Smooth muscle cell (in vitro differentiated cells): ENCODE results near the gene WWC2. TPM values are rescaled to one million over a fixed set of nuclear protein-coding genes. Genes with fewer than 3 reads are reported as not detected.

Experiments
- DNase-seq: peaks from one replicate; lab custom pipeline; 2025; ENCODE audit not compliant: unreplicated experiment; lab: John Stamatoyannopoulos, UW
- H2AFZ ChIP-seq: fragments of 200-600 bp; sonication (generic); 2 replicates; pipeline ENCODE4 v1.6.0; 2016; ENCODE audit warnings: antibody characterized with exemption, low read depth, mild to moderate bottlenecking
- H3F3A ChIP-seq: fragments of 200-600 bp; sonication (generic); 2 replicates; pipeline ENCODE4 v1.6.0; 2017; ENCODE audit warnings: antibody characterized with exemption, low read depth
- H3K27ac ChIP-seq: fragments of 200-600 bp; sonication (generic); 2 replicates; pipeline ENCODE4 v1.5.1; 2016; ENCODE audit warnings: low read depth, mild to moderate bottlenecking
- H3K27me3 ChIP-seq: fragments of 200-600 bp; sonication (generic); 2 replicates; pipeline ENCODE4 v1.6.1; 2016; ENCODE audit warnings: low read depth, mild to moderate bottlenecking
- H3K36me3 ChIP-seq: fragments of 200-600 bp; sonication (generic); 2 replicates; pipeline ENCODE4 v1.5.1; 2016; ENCODE audit warnings: low read depth
- H3K4me1 ChIP-seq: fragments of 200-600 bp; sonication (generic); 2 replicates; pipeline ENCODE4 v1.5.1; 2016; ENCODE audit warnings: low read depth
- H3K4me2 ChIP-seq: fragments of 200-600 bp; sonication (generic); 2 replicates; pipeline ENCODE4 v1.6.0; 2016; ENCODE audit warnings: mild to moderate bottlenecking
- H3K4me3 ChIP-seq: fragments of 200-600 bp; sonication (generic); 2 replicates; pipeline ENCODE4 v1.5.1; 2016; ENCODE audit warnings: mild to moderate bottlenecking
- H3K79me2 ChIP-seq: fragments of 200-600 bp; sonication (generic); 2 replicates; pipeline ENCODE4 v1.6.0; 2016; ENCODE audit warnings: low read depth, mild to moderate bottlenecking
- H3K9ac ChIP-seq: fragments of 200-600 bp; sonication (generic); 2 replicates; pipeline ENCODE4 v1.6.0; 2016; ENCODE audit warnings: low read depth
- H3K9me3 ChIP-seq: fragments of 200-600 bp; sonication (generic); replicated peaks from 2 replicates; pipeline ENCODE4 v1.5.1; 2016; ENCODE audit warnings: low read depth
- H4K20me1 ChIP-seq: fragments of 200-600 bp; sonication (generic); 2 replicates; pipeline ENCODE4 v1.6.0; 2016; ENCODE audit warnings: low read depth
- WGBS: methylation state at CpG from one replicate; pipeline ENCODE4 v1.1.7; 2016; ENCODE audit warnings: low lambda C conversion rate; 5-methylcytosine and 5-hydroxymethylcytosine counted together
- polyA plus RNA-seq: library from polyadenylated mRNA; unstranded; fragments of >200 nt; fragmentation: Nextera tagmentation; extraction: Ambion mirVana; gene quantifications from 2 replicates; pipeline ENCODE4 v1.2.1, GENCODE V29; 2016
- total RNA-seq: library from RNA; depleted of rRNA; stranded (reverse); fragments of >200 nt; gene quantifications from 2 replicates; pipeline ENCODE4 v1.2.3, GENCODE V29; 2014
- TF ChIP-seq, protein P1 (sequence below): fragments of 200-600 bp; sonication (generic); IDR thresholded peaks from 2 replicates; pipeline ENCODE4 v1.5.1; 2017; ENCODE audit warnings: borderline replicate concordance, mild to moderate bottlenecking, antibody characterized with exemption; ENCODE audit not compliant: insufficient read depth, poor library complexity, severe bottlenecking

Gene WWC2
- total and polyA plus RNA-seq, 2 experiments from 2014 or later, result 11.2 to 13.5 TPM

DNA sequence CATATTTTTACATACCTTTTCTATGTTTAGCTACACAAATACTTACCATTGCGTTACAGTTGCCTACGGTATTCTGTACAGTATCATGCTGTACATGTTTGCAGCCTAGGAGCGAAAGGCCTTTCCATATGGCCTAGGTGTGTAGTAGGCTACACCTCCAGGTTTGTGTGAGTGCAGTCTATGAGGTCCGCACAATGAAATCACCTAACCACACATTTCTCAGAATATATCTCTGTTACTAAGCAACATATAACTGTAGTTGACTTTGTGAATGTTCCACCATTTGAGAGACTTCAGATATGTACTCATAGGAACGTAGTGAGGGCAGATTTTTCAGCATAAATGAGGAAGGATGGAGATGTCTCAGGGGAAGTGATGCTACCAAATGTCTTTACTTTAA is 62.6 kb downstream of the WWC2 start:
- no peak for DNase-seq
- Histone ChIP-seq H3K9ac (no peak overlapping the region), H3K27ac (no peak overlapping the region), H3K27me3 (no peaks in the 10 kb centered on the region), H3K36me3 (no peaks in the 10 kb centered on the region), H4K20me1 (peaks cover 56% of the 10 kb centered on the region), H3K4me3 (no peak overlapping the region), H3K79me2 (peaks cover 49% of the 10 kb centered on the region), H3K4me1 (peaks cover 8% of the 10 kb centered on the region), H2AFZ (no peak overlapping the region), H3F3A (no peaks in the 10 kb centered on the region), H3K9me3 (no peaks in the 10 kb centered on the region), H3K4me2 (no peak overlapping the region)
- WGBS, result 98% methylated on average over 5 of the region's 5 CpGs
- TF ChIP-seq, protein P1, sequence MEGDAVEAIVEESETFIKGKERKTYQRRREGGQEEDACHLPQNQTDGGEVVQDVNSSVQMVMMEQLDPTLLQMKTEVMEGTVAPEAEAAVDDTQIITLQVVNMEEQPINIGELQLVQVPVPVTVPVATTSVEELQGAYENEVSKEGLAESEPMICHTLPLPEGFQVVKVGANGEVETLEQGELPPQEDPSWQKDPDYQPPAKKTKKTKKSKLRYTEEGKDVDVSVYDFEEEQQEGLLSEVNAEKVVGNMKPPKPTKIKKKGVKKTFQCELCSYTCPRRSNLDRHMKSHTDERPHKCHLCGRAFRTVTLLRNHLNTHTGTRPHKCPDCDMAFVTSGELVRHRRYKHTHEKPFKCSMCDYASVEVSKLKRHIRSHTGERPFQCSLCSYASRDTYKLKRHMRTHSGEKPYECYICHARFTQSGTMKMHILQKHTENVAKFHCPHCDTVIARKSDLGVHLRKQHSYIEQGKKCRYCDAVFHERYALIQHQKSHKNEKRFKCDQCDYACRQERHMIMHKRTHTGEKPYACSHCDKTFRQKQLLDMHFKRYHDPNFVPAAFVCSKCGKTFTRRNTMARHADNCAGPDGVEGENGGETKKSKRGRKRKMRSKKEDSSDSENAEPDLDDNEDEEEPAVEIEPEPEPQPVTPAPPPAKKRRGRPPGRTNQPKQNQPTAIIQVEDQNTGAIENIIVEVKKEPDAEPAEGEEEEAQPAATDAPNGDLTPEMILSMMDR, result no peak

DNA sequence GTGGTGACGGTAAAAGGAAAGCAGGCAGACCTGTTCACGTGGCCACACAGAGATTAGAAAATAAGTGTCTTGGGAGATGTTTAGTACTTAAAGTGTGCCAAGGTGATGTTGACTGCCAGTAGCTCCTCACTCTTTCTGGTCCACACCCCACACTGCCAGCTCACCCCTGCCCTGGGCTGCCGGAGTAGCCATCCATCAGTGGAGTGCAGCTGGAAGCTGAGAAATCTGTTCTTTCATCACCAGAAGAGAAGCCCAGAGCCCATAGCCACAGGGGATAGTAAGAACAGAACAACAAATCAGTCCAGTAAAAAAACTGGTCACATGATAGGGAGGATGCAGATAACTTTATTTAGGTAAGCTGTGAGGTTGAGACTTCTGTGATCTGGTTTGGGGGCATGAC is 64.1 kb downstream of the WWC2 start:
- Histone ChIP-seq H3F3A (no peaks in the 10 kb centered on the region), H3K79me2 (peaks cover 42% of the 10 kb centered on the region), H4K20me1 (peaks cover 56% of the 10 kb centered on the region), H3K36me3 (no peaks in the 10 kb centered on the region), H3K4me3 (no peak overlapping the region), H3K9ac (no peak overlapping the region), H3K9me3 (no peaks in the 10 kb centered on the region), H2AFZ (no peak overlapping the region), H3K4me2 (no peak overlapping the region), H3K27me3 (no peaks in the 10 kb centered on the region), H3K27ac (no peak overlapping the region), H3K4me1 (peaks cover 8% of the 10 kb centered on the region)
- TF ChIP-seq, protein P1, result no peak
- 54% methylated on average over 3 of the region's 3 CpGs for WGBS
- no peak for DNase-seq

DNA sequence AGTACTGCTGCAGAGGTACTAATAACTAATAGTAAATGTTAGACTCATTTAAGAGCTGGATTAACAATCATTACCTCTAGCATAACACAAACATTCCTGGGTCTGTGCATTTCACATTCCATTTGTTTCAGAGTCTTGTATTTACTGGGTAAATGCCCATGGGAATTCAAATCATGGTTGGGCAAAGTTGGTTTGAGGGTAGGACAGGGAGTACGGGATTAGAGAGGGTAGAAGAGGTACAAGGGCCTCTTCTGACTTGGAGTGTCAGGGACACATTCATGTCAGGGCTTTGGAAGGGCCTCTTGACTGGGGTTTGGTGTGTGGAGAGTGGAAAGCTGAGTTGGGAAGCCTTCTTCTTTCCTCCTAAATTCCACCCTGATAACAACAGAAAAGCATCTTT is 65.9 kb downstream of the WWC2 start:
- WGBS, result 89% methylated on average over 1 of the region's 1 CpG
- no peak overlapping the region for H3K9ac ChIP-seq
- H3K36me3 ChIP-seq, result no peaks in the 10 kb centered on the region
- H3K27me3 ChIP-seq, result no peaks in the 10 kb centered on the region
- TF ChIP-seq, protein P1, result no peak
- H3K9me3 ChIP-seq, result no peaks in the 10 kb centered on the region
- no peak overlapping the region for H2AFZ ChIP-seq
- H3K4me1 ChIP-seq, result peaks cover 11% of the 10 kb centered on the region
- H3K4me2 ChIP-seq, result peak overlapping the region; percentile 33
- peaks cover 43% of the 10 kb centered on the region for H3K79me2 ChIP-seq
- H3K4me3 ChIP-seq, result no peak overlapping the region
- H4K20me1 ChIP-seq, result peaks cover 72% of the 10 kb centered on the region
- no peak overlapping the region for H3K27ac ChIP-seq
- no peaks in the 10 kb centered on the region for H3F3A ChIP-seq
- no peak for DNase-seq

DNA sequence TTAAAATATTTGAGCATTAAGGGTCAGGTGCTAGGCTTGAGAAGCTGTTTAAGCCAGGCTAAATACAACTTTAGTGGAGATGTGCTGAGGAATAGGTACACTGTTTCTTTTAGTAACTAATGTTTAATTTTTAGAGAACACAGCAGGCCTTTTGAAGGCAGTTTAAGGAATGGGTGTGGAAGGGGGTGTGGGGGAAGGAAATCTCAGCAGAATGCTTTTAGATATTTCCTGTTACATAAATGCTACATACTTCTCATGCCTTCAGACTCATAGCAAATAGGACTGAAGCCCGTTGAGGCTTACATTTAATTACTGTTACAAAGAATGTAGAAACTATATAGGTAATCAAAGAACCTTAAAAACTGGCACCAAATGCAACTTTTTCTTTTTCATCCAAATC is 66.3 kb downstream of the WWC2 start:
- no peaks in the 10 kb centered on the region for H3K27me3 ChIP-seq
- H3K4me3 ChIP-seq, result no peak overlapping the region
- H2AFZ ChIP-seq, result no peak overlapping the region
- H3K27ac ChIP-seq, result no peak overlapping the region
- DNase-seq, result no peak
- no peaks in the 10 kb centered on the region for H3F3A ChIP-seq
- TF ChIP-seq, protein P1, result no peak
- peaks cover 40% of the 10 kb centered on the region for H3K79me2 ChIP-seq
- H3K4me1 ChIP-seq, result peaks cover 14% of the 10 kb centered on the region
- no peaks in the 10 kb centered on the region for H3K9me3 ChIP-seq
- no peak overlapping the region for H3K9ac ChIP-seq
- peak overlapping the region; percentile 33 for H3K4me2 ChIP-seq
- peaks cover 76% of the 10 kb centered on the region for H4K20me1 ChIP-seq
- 35% methylated on average over 1 of the region's 1 CpG for WGBS
- H3K36me3 ChIP-seq, result no peaks in the 10 kb centered on the region
